ENCODE data around the gene PCDHA4.
A peak's percentile ranks its signal among the peaks of the same experiment; 100 is the strongest.
"Not testable (repeated sequence)": the region's sequence is repeated elsewhere in the genome, so short reads cannot be mapped to it uniquely, and the experiment has no call there.

The PCDHA4 gene

GRCh38 chr5:140848139-140849102, 41.6 kb downstream of the PCDHA4 start, which contains the start of gene PCDHA9:
TSS of gene PCDHA9 (plus strand) at chr5:140848382. CDS start at chr5:140848496, 114 bp downstream.
- H3K27ac ChIP-seq (ENCODE audit: low read length, poor library complexity, severe bottlenecking); DNase-seq; H2AFZ ChIP-seq (ENCODE audit: low read depth, low read length); H3K23ac ChIP-seq (ENCODE audit: low read length in 2 of 2); H3K4me1 ChIP-seq (ENCODE audit: control insufficient read depth, insufficient read depth, low read depth, low read length); H4K8ac ChIP-seq (ENCODE audit: low read length); H2AK5ac ChIP-seq (ENCODE audit: low read length, severe bottlenecking); H3K4me3 ChIP-seq (ENCODE audit: insufficient read depth in 1 of 2, low read depth in 1 of 2, low read length in 2 of 2); H2BK12ac ChIP-seq (ENCODE audit: low read length in 2 of 2); H2BK5ac ChIP-seq (ENCODE audit: low read depth, low read length, poor library complexity, severe bottlenecking); H3K36me3 ChIP-seq (ENCODE audit: control insufficient read depth in 1 of 2, insufficient read depth in 2 of 2, low read depth in 1 of 2, low read length in 2 of 2); H4K91ac ChIP-seq (ENCODE audit: low read length); H3K14ac ChIP-seq (ENCODE audit: low read length in 2 of 2); H3K4me2 ChIP-seq (ENCODE audit: low read length, poor library complexity, severe bottlenecking); H3K27me3 ChIP-seq (ENCODE audit: control insufficient read depth in 1 of 2, insufficient read depth in 1 of 2, low read length in 2 of 2); H2BK120ac ChIP-seq (ENCODE audit: low read depth, low read length); H3K4ac ChIP-seq (ENCODE audit: low read depth in 1 of 2, low read length in 2 of 2); H3K79me1 ChIP-seq (replicated peaks; ENCODE audit: low read length, poor library complexity, severe bottlenecking); H3K18ac ChIP-seq (ENCODE audit: low read depth in 1 of 2, low read length in 2 of 2); H2BK15ac ChIP-seq (ENCODE audit: low read depth, poor library complexity, severe bottlenecking); H3K9ac ChIP-seq (ENCODE audit: low read length): not testable (repeated sequence)
- H3K9me3 ChIP-seq (ENCODE audit: control insufficient read depth, low read length): peaks cover 42% of the 10 kb centered on the region
- WGBS: 96% methylated on average over 20 of the region's 48 CpGs

DNA sequence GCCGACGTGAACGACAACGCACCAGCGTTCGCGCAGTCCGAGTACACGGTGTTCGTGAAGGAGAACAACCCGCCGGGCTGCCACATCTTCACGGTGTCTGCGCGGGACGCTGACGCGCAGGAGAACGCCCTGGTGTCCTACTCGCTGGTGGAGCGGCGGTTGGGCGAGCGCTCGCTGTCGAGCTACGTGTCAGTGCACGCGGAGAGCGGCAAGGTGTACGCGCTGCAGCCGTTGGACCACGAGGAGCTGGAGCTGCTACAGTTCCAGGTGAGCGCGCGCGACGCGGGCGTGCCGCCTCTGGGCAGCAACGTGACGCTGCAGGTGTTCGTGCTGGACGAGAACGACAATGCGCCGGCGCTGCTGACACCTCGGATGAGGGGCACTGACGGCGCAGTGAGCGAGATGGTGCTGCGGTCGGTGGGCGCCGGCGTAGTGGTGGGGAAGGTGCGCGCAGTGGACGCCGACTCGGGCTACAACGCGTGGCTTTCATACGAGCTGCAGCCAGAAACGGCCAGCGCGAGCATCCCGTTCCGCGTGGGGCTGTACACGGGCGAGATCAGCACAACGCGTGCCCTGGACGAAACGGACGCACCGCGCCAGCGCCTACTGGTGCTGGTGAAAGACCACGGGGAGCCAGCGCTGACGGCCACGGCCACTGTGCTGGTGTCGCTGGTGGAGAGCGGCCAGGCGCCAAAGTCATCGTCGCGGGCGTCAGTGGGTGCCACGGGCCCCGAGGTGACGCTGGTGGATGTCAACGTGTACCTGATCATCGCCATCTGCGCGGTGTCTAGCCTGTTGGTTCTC, 43.2 kb downstream of the PCDHA4 start:
- H3K27ac ChIP-seq (ENCODE audit: low read length, poor library complexity, severe bottlenecking); DNase-seq: not testable (repeated sequence)

GRCh38 chr5:140855772-140856674, 49.2 kb downstream of the PCDHA4 start, which contains the start of gene PCDHA10:
TSS of gene PCDHA10 (plus strand) at chr5:140855897. CDS start at chr5:140856049, 152 bp downstream.
- no peak within 1 kb of the TSS for H2BK12ac ChIP-seq (ENCODE audit: low read length in 2 of 2)
- H3K4ac ChIP-seq (ENCODE audit: low read depth in 1 of 2, low read length in 2 of 2): no peak within 1 kb of the TSS
- H3K18ac ChIP-seq (ENCODE audit: low read depth in 1 of 2, low read length in 2 of 2): no peak within 1 kb of the TSS
- H3K9ac ChIP-seq (ENCODE audit: low read length): no peak within 1 kb of the TSS
- no peak within 1 kb of the TSS for H2BK120ac ChIP-seq (ENCODE audit: low read depth, low read length)
- peak within 1 kb of the TSS; percentile 41 for H4K8ac ChIP-seq (ENCODE audit: low read length)
- H3K4me1 ChIP-seq (ENCODE audit: control insufficient read depth, insufficient read depth, low read depth, low read length): no peaks in the 10 kb centered on the region
- peaks cover 0 to 9% of the 10 kb centered on the region in 2 experiments for H3K36me3 ChIP-seq (ENCODE audit: control insufficient read depth in 1 of 2, insufficient read depth in 2 of 2, low read depth in 1 of 2, low read length in 2 of 2)
- no peaks in the 10 kb centered on the region for H3K79me1 ChIP-seq (replicated peaks; ENCODE audit: low read length, poor library complexity, severe bottlenecking)
- no peak within 1 kb of the TSS for H3K23ac ChIP-seq (ENCODE audit: low read length in 2 of 2)
- no peak within 1 kb of the TSS for H2AFZ ChIP-seq (ENCODE audit: low read depth, low read length)
- no peak within 1 kb of the TSS for H2AK5ac ChIP-seq (ENCODE audit: low read length, severe bottlenecking)
- no peak within 1 kb of the TSS for H3K4me2 ChIP-seq (ENCODE audit: low read length, poor library complexity, severe bottlenecking)
- H2BK15ac ChIP-seq (ENCODE audit: low read depth, poor library complexity, severe bottlenecking): no peak within 1 kb of the TSS
- no peak within 1 kb of the TSS for H4K91ac ChIP-seq (ENCODE audit: low read length)
- H2BK5ac ChIP-seq (ENCODE audit: low read depth, low read length, poor library complexity, severe bottlenecking): no peak within 1 kb of the TSS
- no peaks in the 10 kb centered on the region for H3K27me3 ChIP-seq (ENCODE audit: control insufficient read depth in 1 of 2, insufficient read depth in 1 of 2, low read length in 2 of 2)
- DNase-seq: peak; percentile 78
- 14% methylated on average over 18 of the region's 44 CpGs for WGBS
- no peak within 1 kb of the TSS for H3K27ac ChIP-seq (ENCODE audit: low read length, poor library complexity, severe bottlenecking)
- peak within 1 kb of the TSS in 1 of 2 experiments; percentile 37 for H3K4me3 ChIP-seq (ENCODE audit: insufficient read depth in 1 of 2, low read depth in 1 of 2, low read length in 2 of 2)
- H3K9me3 ChIP-seq (ENCODE audit: control insufficient read depth, low read length): peaks cover 42% of the 10 kb centered on the region
- no peak within 1 kb of the TSS for H3K14ac ChIP-seq (ENCODE audit: low read length in 2 of 2)

More for the DNA sequence above, 43.2 kb downstream of the PCDHA4 start:
- H2AK5ac ChIP-seq (ENCODE audit: low read length, severe bottlenecking); H3K4me2 ChIP-seq (ENCODE audit: low read length, poor library complexity, severe bottlenecking); H4K8ac ChIP-seq (ENCODE audit: low read length); H3K4me3 ChIP-seq (ENCODE audit: insufficient read depth in 1 of 2, low read depth in 1 of 2, low read length in 2 of 2); H3K27me3 ChIP-seq (ENCODE audit: control insufficient read depth in 1 of 2, insufficient read depth in 1 of 2, low read length in 2 of 2); H2BK15ac ChIP-seq (ENCODE audit: low read depth, poor library complexity, severe bottlenecking); H3K9ac ChIP-seq (ENCODE audit: low read length); H2BK120ac ChIP-seq (ENCODE audit: low read depth, low read length); H3K18ac ChIP-seq (ENCODE audit: low read depth in 1 of 2, low read length in 2 of 2); H4K91ac ChIP-seq (ENCODE audit: low read length); H3K14ac ChIP-seq (ENCODE audit: low read length in 2 of 2); H2BK12ac ChIP-seq (ENCODE audit: low read length in 2 of 2); H3K36me3 ChIP-seq (ENCODE audit: control insufficient read depth in 1 of 2, insufficient read depth in 2 of 2, low read depth in 1 of 2, low read length in 2 of 2); H3K4ac ChIP-seq (ENCODE audit: low read depth in 1 of 2, low read length in 2 of 2); H2BK5ac ChIP-seq (ENCODE audit: low read depth, low read length, poor library complexity, severe bottlenecking); H3K23ac ChIP-seq (ENCODE audit: low read length in 2 of 2); H2AFZ ChIP-seq (ENCODE audit: low read depth, low read length); H3K79me1 ChIP-seq (replicated peaks; ENCODE audit: low read length, poor library complexity, severe bottlenecking); H3K4me1 ChIP-seq (ENCODE audit: control insufficient read depth, insufficient read depth, low read depth, low read length): not testable (repeated sequence)
- peaks cover 41% of the 10 kb centered on the region for H3K9me3 ChIP-seq (ENCODE audit: control insufficient read depth, low read length)
- WGBS: 97% methylated on average over 73 of the region's 101 CpGs
